HG02763 (cell line): ENCODE results near the gene IL20.

Experiments
- ATAC-seq: cut with Tn5 transposase; IDR thresholded peaks from one replicate; pipeline ENCODE4 v1.9.1; 2021; ENCODE audit warnings: mild to moderate bottlenecking, moderate library complexity; ENCODE audit not compliant: unreplicated experiment

The IL20 gene

GRCh38 chr1:206873603-206874188 is 8.3 kb downstream of the IL20 start:
- ATAC-seq, result no peak

- no peak for ATAC-seq
Observed at GRCh38 chr1:206875752-206876377, 10.4 kb downstream of the IL20 start.

DNA sequence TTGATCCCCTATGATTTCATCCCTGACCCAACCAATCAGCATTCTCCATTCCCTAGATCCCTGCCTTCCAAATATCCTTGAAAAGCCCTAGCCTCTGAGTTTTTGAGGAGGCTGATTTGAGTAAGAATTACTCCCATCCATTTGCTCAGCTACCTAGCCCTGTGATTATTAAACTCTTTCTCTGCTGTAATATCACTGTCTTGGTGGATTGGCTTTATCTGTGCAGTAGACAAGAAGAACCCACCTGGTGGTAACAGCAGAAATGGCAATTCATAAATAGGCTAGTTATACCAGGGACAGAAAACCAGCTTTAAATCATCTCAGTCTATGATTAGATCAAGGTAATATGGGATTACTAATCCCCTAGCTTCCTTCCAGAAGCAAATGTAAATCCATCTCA is 13.0 kb downstream of the IL20 start:
- no peak for ATAC-seq

- ATAC-seq, result no peak
Observed at GRCh38 chr1:206880314-206880713, 14.9 kb downstream of the IL20 start.

DNA sequence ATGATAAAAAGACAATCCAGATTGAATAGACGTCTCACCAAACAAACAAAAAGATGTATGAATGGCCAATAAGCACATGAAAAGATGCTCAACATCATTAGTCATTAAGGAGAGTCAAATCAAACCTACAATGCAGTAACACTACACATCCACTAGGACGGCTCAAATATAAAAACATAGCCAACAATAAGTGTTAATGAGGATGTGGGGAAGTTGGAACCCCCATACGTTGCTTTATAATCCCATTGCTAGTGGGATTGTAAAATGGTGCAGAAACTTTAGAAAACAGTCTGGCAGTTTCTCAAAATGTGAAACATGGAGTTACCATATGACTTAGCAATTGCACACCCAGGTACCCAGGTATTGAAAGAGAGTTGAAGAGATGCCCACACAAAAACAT is 17.1 kb downstream of the IL20 start:
- no peak for ATAC-seq

DNA sequence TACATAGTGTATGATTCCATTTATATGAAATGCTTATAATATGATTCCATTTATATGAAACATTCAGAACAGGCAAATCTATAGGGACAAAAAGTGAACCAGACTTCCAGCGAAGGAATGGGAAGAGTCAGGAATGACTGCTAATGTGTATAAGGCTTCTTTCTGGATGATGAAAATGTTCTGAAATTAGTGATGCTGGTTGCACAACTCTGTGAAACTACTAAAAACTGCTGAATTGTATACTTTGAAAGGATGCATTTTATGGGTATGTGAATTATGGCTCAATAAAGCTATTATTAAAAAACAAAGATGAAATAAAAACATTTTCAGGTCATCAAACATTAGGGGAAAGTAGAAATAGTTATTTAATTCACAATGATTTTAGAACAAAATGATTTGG is 17.7 kb downstream of the IL20 start:
- no peak for ATAC-seq

- ATAC-seq, result no peak
Observed at GRCh38 chr1:206883876-206884275, 18.5 kb downstream of the IL20 start.

GRCh38 chr1:206885341-206886060 is 20.1 kb downstream of the IL20 start:
- ATAC-seq, result no peak

GRCh38 chr1:206886831-206887230 is 21.4 kb downstream of the IL20 start:
- no peak for ATAC-seq

- ATAC-seq, result no peak
Observed at GRCh38 chr1:206887701-206888100, 22.3 kb downstream of the IL20 start.

GRCh38 chr1:206890125-206891060 is 25.0 kb downstream of the IL20 start:
- no peak for ATAC-seq

- no peak for ATAC-seq
Observed at GRCh38 chr1:206891412-206891811, 26.0 kb downstream of the IL20 start.

DNA sequence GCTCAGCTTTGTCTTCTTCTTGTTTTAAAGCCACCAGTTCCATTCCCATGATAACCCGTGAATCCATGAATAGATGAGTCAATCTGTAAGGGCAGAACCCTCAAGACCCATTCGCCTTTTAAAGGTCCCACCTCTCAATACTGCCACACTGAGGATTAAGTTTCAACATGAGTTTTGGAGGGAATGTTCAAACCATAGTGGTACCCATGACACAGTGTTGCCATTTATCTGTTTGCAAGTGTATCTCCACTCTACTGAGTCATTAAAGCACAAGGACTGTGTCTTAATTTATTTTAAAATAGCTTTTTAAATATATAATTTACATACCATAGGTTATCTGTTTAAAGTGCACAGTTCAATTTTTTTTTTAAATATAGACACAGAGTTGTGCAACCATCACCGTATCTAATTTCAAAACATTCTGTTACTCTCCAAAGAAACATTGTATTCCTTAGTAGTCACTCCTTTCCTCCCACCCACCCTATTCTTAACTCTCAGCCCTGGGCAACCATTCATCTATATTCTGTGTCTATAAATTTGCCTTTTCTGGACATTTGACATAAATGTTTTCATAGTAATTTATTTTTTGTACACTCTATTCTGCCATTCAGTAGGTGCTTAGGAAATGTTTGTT is 27.0 kb downstream of the IL20 start:
- ATAC-seq, result no peak

DNA sequence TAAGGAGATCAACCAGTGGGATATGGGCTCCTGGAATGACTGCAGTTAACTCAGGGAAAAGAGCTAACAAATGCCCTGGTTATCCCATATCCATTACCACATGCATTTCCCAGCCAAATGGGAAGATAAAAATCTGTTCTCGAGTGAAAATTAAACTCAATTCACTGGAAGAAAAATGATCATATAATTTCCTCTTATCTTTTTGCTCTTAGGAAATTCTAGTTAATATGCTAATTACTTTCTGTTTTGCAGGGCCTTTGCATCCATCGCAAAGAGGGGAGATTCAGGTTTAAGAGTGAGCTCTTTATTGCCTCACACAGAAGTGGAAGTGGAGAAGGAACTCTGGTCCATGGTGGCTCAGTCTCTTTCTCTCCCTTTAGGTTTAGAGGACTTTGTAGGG is 28.0 kb downstream of the IL20 start:
- no peak for ATAC-seq

DNA sequence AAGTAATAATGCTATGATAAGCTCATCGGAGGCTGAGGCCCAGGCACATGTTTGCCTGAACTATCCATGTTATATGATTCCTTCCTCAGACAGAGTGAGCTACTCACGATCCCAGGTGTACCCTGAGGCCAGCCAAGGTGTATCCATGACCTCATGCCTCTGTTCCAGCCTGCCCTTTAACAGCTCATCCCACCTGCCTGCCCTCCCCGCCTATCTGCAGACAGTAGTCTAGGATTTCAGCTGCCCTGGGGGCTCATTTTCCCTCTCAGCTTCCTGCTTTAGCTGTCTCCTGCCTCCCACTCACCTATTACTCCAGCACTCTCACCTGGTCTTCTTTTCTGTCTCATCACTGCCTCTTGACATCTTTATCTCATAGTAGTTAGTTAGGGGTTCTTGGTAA is 29.9 kb downstream of the IL20 start:
- no peak for ATAC-seq

DNA sequence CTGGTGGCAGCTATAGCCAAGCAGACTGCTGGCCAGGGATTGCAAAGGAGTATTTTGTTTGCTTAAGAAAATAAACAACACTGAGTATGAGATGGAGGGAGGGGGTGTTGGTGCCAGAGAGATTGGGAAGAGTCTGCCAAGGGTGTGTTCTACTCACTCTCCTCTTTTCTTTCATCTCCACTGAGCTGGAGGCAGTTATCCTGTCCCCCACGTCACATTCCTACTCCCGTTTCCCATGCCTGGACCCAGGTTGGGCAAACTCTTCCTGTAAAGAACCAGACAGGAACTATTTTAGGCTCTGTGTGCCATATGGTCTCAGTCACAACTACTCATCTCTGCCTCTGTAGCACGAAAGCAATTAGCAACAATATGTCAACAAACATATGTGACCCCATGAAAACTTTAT is 30.4 kb downstream of the IL20 start:
- ATAC-seq, result no peak

DNA sequence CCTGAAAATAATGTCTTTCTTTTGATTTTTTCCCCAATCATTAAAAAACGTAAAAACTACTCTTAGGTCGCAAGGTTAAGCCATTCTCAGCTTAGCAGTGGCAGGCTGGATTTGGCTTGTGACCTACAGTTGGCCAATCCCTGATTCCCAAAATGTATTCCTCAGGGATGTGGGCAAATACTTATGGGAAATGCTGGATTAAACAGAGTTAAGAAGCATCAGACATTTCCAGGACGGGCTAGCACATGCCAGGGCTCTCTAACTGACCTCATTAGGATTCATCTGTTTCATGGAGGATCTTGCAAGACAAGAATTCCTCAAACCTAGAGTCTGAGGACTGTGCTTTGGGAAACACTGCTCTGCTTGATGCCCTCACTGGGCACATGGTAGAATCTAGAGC is 30.8 kb downstream of the IL20 start:
- no peak for ATAC-seq

DNA sequence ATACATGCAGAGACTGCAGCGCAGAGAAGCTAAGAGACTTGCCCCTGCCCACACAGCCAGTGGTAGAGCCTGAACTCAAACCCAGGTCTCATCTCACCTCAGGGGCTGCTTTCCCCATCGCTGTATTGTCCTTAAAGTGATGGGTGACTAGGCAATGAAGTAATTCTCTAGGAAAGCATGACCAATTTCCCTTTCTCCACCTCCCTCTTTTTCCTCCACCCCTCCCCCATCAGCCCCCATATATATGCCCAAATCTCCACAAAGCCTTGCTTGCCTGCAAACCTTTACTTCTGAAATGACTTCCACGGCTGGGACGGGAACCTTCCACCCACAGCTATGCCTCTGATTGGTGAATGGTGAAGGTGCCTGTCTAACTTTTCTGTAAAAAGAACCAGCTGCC is 31.8 kb downstream of the IL20 start, which contains the start of gene IL24:
IL24 (plus strand) TSS at position 269 of the 400 bp plus-strand sequence. CDS start 390 bp downstream, outside the sequence.
- ATAC-seq, result no peak

DNA sequence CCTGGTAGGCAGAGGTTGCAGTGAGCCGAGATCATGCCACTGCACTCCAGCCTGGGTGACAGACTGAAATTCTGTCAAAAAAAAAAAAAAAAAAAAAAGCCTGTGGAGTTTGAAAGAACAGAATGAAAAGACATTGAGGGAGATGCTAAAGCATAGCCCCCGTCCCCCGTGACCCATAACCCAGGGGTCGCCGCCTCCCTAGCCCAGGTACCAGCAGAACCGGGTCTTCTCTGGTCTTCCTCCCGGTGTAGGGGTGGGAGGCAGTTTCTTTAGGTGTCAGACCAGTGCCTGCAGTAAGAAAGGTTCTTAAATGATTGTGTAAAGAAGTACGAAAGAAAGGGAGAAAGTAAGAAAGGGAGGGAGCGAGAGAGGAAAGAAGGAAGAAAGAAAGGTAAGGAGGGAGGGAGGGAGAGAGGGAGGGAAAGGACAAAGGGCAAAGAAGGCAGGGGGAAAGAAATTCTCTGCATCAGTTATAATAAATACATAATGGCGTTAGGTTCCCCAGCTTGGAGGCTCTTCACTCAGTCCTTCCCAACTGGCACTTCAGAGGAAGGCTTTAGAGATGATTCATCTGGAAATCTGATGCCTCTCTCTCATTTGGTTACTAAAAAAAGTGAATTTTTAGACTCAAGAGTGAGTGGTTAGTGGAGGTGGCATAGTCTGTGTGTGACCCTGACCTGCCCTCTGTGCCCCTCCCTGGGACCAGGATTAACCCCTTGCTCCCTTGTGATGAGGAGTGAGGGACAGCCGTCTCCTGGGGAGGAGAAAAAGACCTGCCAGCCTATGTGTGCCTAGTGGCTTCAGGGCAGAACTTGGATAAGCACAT is 32.9 kb downstream of the IL20 start:
- ATAC-seq, result no peak

- no peak for ATAC-seq
Observed at GRCh38 chr1:206898915-206899431, 33.5 kb downstream of the IL20 start.
